Stimulated activated naive CD8-positive, alpha-beta T cell treated with anti-CD3 and anti-CD28 coated beads, Interleukin-15, amount 100 ng/mL, for 72 hours (primary cell): ENCODE data around the gene TPK1.
"Not testable (repeated sequence)": the region's sequence is repeated elsewhere in the genome, so short reads cannot be mapped to it uniquely, and the experiment has no call there.

ENCODE experiments used
- ATAC-seq: fragments of 150-1000 bp; cut with Tn5 transposase; 2 replicates; pipeline ENCODE4 v1.10.0; 2021; ENCODE audit warnings: mild to moderate bottlenecking, moderate library complexity
- DNase-seq, 2 donors: peaks; one replicate each; pipeline ENCODE4 v3.0.0; 2021 to 2022
- H3K27ac Mint-ChIP-seq, 2 donors: one replicate each; pipeline ENCODE4 v1.8.0; 2022; ENCODE audit warnings: mild to moderate bottlenecking in 2 of 2, mixed read lengths in 2 of 2, moderate library complexity in 2 of 2
- H3K27me3 Mint-ChIP-seq: one replicate; pipeline ENCODE4 v1.8.0; 2022; ENCODE audit warnings: mixed read lengths
- H3K4me1 Mint-ChIP-seq: one replicate; pipeline ENCODE4 v1.8.0; 2022; ENCODE audit warnings: mild to moderate bottlenecking, mixed read lengths
- H3K4me3 Mint-ChIP-seq, 2 donors: one replicate each; pipeline ENCODE4 v1.8.0; 2022; ENCODE audit warnings: mild to moderate bottlenecking in 2 of 2, mixed read lengths in 2 of 2, moderate library complexity in 1 of 2
- H3K9me3 Mint-ChIP-seq, 2 donors: one replicate each; pipeline ENCODE4 v1.8.0; 2022; ENCODE audit warnings: mixed read lengths in 2 of 2

Gene TPK1

GRCh38 chr7:144459635-144460034, 376.2 kb downstream of the TPK1 start:
- Mint-ChIP-seq H3K4me1 (no peaks in the 10 kb centered on the region), H3K4me3 (no peak overlapping the region), H3K9me3 (peaks cover 19 to 42% of the 10 kb centered on the region in 2 donors), H3K27ac (no peak overlapping the region), H3K27me3 (no peaks in the 10 kb centered on the region)
- ATAC-seq (no peak), DNase-seq (no peak)

GRCh38 chr7:144455040-144455404, 380.8 kb downstream of the TPK1 start:
- peaks cover 14 to 16% of the 10 kb centered on the region in 2 donors for H3K9me3 Mint-ChIP-seq

GRCh38 chr7:144454256-144455039, 381.4 kb downstream of the TPK1 start:
- H3K27ac Mint-ChIP-seq = no peak overlapping the region
- no peaks in the 10 kb centered on the region for H3K27me3 Mint-ChIP-seq

More at GRCh38 chr7:144455040-144455404, 380.8 kb downstream of the TPK1 start:
- no peak overlapping the region for H3K4me3 Mint-ChIP-seq
- H3K27me3 Mint-ChIP-seq = no peaks in the 10 kb centered on the region
- no peak for ATAC-seq
- no peak for DNase-seq
- no peaks in the 10 kb centered on the region for H3K4me1 Mint-ChIP-seq
- H3K27ac Mint-ChIP-seq = no peak overlapping the region

GRCh38 chr7:144452064-144452463, 383.8 kb downstream of the TPK1 start:
- no peak for DNase-seq
- ATAC-seq = no peak
- Mint-ChIP-seq H3K27ac (no peak overlapping the region), H3K9me3 (peaks cover 3 to 5% of the 10 kb centered on the region in 2 donors), H3K4me3 (no peak overlapping the region), H3K4me1 (no peaks in the 10 kb centered on the region), H3K27me3 (no peaks in the 10 kb centered on the region)

More at GRCh38 chr7:144454256-144455039, 381.4 kb downstream of the TPK1 start:
- Mint-ChIP-seq H3K4me1 (no peaks in the 10 kb centered on the region), H3K9me3 (peaks cover 8 to 10% of the 10 kb centered on the region in 2 donors), H3K4me3 (no peak overlapping the region)
- DNase-seq (no peak), ATAC-seq (no peak)

GRCh38 chr7:144445590-144445989, 390.3 kb downstream of the TPK1 start:
- Mint-ChIP-seq H3K9me3 (no peaks in the 10 kb centered on the region), H3K27ac (no peak overlapping the region), H3K27me3 (no peaks in the 10 kb centered on the region), H3K4me3 (no peak overlapping the region), H3K4me1 (no peaks in the 10 kb centered on the region)
- DNase-seq = no peak
- no peak for ATAC-seq

- peaks cover under 1% of the 10 kb centered on the region for H3K27me3 Mint-ChIP-seq
- no peaks in the 10 kb centered on the region for H3K4me1 Mint-ChIP-seq
- no peak overlapping the region for H3K27ac Mint-ChIP-seq
- no peaks in the 10 kb centered on the region for H3K9me3 Mint-ChIP-seq
- ATAC-seq (no peak), DNase-seq (no peak)
- H3K4me3 Mint-ChIP-seq = no peak overlapping the region
These were observed 396.1 kb downstream of the TPK1 start for GRCh38 chr7:144439717-144440205.

GRCh38 chr7:144438759-144439158, 397.1 kb downstream of the TPK1 start:
- Mint-ChIP-seq H3K9me3 (no peaks in the 10 kb centered on the region), H3K27ac (no peak overlapping the region), H3K4me1 (no peaks in the 10 kb centered on the region), H3K4me3 (no peak overlapping the region), H3K27me3 (peaks cover 9% of the 10 kb centered on the region)
- ATAC-seq (no peak), DNase-seq (no peak)

- Mint-ChIP-seq H3K27me3 (peaks cover 18% of the 10 kb centered on the region), H3K27ac (no peak overlapping the region), H3K4me1 (no peaks in the 10 kb centered on the region), H3K9me3 (no peaks in the 10 kb centered on the region), H3K4me3 (no peak overlapping the region)
- ATAC-seq = peak; percentile 64
- DNase-seq = peak; percentile 13 to 41
These were observed 398.3 kb downstream of the TPK1 start for GRCh38 chr7:144437370-144438191.

GRCh38 chr7:144436500-144436899, 399.4 kb downstream of the TPK1 start:
- ATAC-seq (no peak), DNase-seq (no peak)
- H3K4me3 Mint-ChIP-seq = no peak overlapping the region
- H3K27me3 Mint-ChIP-seq = peaks cover 18% of the 10 kb centered on the region
- H3K27ac Mint-ChIP-seq = no peak overlapping the region
- H3K4me1 Mint-ChIP-seq = no peaks in the 10 kb centered on the region
- H3K9me3 Mint-ChIP-seq = no peaks in the 10 kb centered on the region

- no peaks in the 10 kb centered on the region for H3K4me1 Mint-ChIP-seq
- peaks cover 25 to 48% of the 10 kb centered on the region in 2 donors for H3K9me3 Mint-ChIP-seq
- peaks cover 6% of the 10 kb centered on the region for H3K27me3 Mint-ChIP-seq
- no peak for DNase-seq
- H3K4me3 Mint-ChIP-seq = no peak overlapping the region
- ATAC-seq = no peak
- no peak overlapping the region for H3K27ac Mint-ChIP-seq
These were observed 407.4 kb downstream of the TPK1 start for GRCh38 chr7:144428431-144428830.

- not testable (repeated sequence) for H3K27ac Mint-ChIP-seq, H3K27me3 Mint-ChIP-seq, H3K4me1 Mint-ChIP-seq, ATAC-seq, H3K4me3 Mint-ChIP-seq, DNase-seq
- H3K9me3 Mint-ChIP-seq = peaks cover 25 to 48% of the 10 kb centered on the region in 2 donors
These were observed 408.3 kb downstream of the TPK1 start for GRCh38 chr7:144427539-144427938.

GRCh38 chr7:144418931-144419330, 416.9 kb downstream of the TPK1 start:
- not testable (repeated sequence) for H3K4me1 Mint-ChIP-seq, H3K27ac Mint-ChIP-seq, H3K4me3 Mint-ChIP-seq, DNase-seq, H3K9me3 Mint-ChIP-seq, ATAC-seq
- H3K27me3 Mint-ChIP-seq = peaks cover 24% of the 10 kb centered on the region

- no peak overlapping the region for H3K27ac Mint-ChIP-seq
- DNase-seq = no peak
- no peak overlapping the region for H3K4me3 Mint-ChIP-seq
- H3K4me1 Mint-ChIP-seq = no peaks in the 10 kb centered on the region
- peaks cover 25% of the 10 kb centered on the region for H3K27me3 Mint-ChIP-seq
- no peaks in the 10 kb centered on the region for H3K9me3 Mint-ChIP-seq
- no peak for ATAC-seq
These were observed 419.5 kb downstream of the TPK1 start for GRCh38 chr7:144416341-144416740.

GRCh38 chr7:144415858-144416257, 420.0 kb downstream of the TPK1 start:
- Mint-ChIP-seq H3K9me3 (no peaks in the 10 kb centered on the region), H3K27me3 (peaks cover 25% of the 10 kb centered on the region), H3K27ac (no peak overlapping the region), H3K4me1 (no peaks in the 10 kb centered on the region), H3K4me3 (no peak overlapping the region)
- no peak for ATAC-seq
- no peak for DNase-seq

- H3K27ac Mint-ChIP-seq = no peak overlapping the region
- H3K4me3 Mint-ChIP-seq = no peak overlapping the region
- DNase-seq = no peak
- no peaks in the 10 kb centered on the region for H3K9me3 Mint-ChIP-seq
- no peak for ATAC-seq
- H3K4me1 Mint-ChIP-seq = no peaks in the 10 kb centered on the region
- H3K27me3 Mint-ChIP-seq = peaks cover 25% of the 10 kb centered on the region
These were observed 421.0 kb downstream of the TPK1 start for GRCh38 chr7:144414815-144415214.

GRCh38 chr7:144410441-144410840, 425.4 kb downstream of the TPK1 start:
- ATAC-seq (no peak), DNase-seq (no peak)
- no peak overlapping the region for H3K4me3 Mint-ChIP-seq
- H3K27me3 Mint-ChIP-seq = peaks cover 24% of the 10 kb centered on the region
- no peak overlapping the region for H3K27ac Mint-ChIP-seq
- no peaks in the 10 kb centered on the region for H3K4me1 Mint-ChIP-seq
- no peaks in the 10 kb centered on the region for H3K9me3 Mint-ChIP-seq
